Keratinocyte (primary cell): ENCODE results near the gene DSTYK. TPM values are rescaled to one million over a fixed set of nuclear protein-coding genes. Genes with fewer than 3 reads are reported as not detected.

Experiments
- DNase-seq: peaks from one replicate; pipeline ENCODE4 v3.0.0-alpha.2; 2011; ENCODE audit warnings: low read depth, missing footprints, low spot score
- FAIRE-seq: peaks from 2 replicates; lab custom pipeline; 2011; peaks lifted over from hg19 to GRCh38; lab: Jason Lieb, UNC
- H2AFZ ChIP-seq: 2 replicates; pipeline ENCODE4 v1.6.0; 2012; ENCODE audit warnings: low read length, control low read depth, inconsistent platforms; ENCODE audit not compliant: control insufficient read depth
- H3K27ac ChIP-seq: 2 replicates; pipeline ENCODE4 v1.5.1; 2011; ENCODE audit warnings: low read length; ENCODE audit not compliant: control insufficient read depth, insufficient read depth
- H3K27me3 ChIP-seq: 3 replicates; pipeline ENCODE4 v1.6.0; 2011; ENCODE audit warnings: low read length; ENCODE audit not compliant: control insufficient read depth, insufficient read depth; ENCODE audit errors: extremely low read depth
- H3K36me3 ChIP-seq, 2 experiments: 2 replicates in 1 of 2; 3 replicates in 1 of 2; pipeline ENCODE4 v1.5.1; 2011; ENCODE audit warnings: low read length in 2 of 2, mild to moderate bottlenecking in 1 of 2; ENCODE audit not compliant: control insufficient read depth in 2 of 2, insufficient read depth in 2 of 2; ENCODE audit errors: extremely low read depth in 1 of 2
- H3K4me1 ChIP-seq: 3 replicates; pipeline ENCODE4 v1.5.1; 2011; ENCODE audit warnings: low read length; ENCODE audit not compliant: control insufficient read depth, insufficient read depth; ENCODE audit errors: extremely low read depth
- H3K4me2 ChIP-seq: 3 replicates; pipeline ENCODE4 v1.6.0; 2011; ENCODE audit warnings: low read depth, low read length; ENCODE audit not compliant: control insufficient read depth, insufficient read depth; ENCODE audit errors: extremely low read depth
- H3K4me3 ChIP-seq, 3 experiments: fragments of 200-600 bp in 1 of 3; sonication (generic) in 1 of 3; 2 replicates in 2 of 3; 3 replicates in 1 of 3; pipeline ENCODE4 v1.5.1; 2011 to 2016; ENCODE audit warnings: low read length in 3 of 3, mild to moderate bottlenecking in 3 of 3, control low read depth in 2 of 3, inconsistent platforms in 1 of 3, low read depth in 1 of 3, mixed read lengths in 1 of 3, mixed run types in 1 of 3, moderate library complexity in 1 of 3; ENCODE audit not compliant: control insufficient read depth in 2 of 3, insufficient read depth in 2 of 3; ENCODE audit errors: extremely low read depth in 1 of 3
- H3K79me2 ChIP-seq: 2 replicates; pipeline ENCODE4 v1.6.0; 2012; ENCODE audit warnings: low read length; ENCODE audit not compliant: control insufficient read depth, insufficient read depth
- H3K9ac ChIP-seq: 3 replicates; pipeline ENCODE4 v1.6.0; 2011; ENCODE audit warnings: low read length; ENCODE audit not compliant: control insufficient read depth, insufficient read depth; ENCODE audit errors: extremely low read depth
- H3K9me1 ChIP-seq: 3 replicates; pipeline ENCODE4 v1.6.0; 2011; ENCODE audit warnings: low read length; ENCODE audit not compliant: control insufficient read depth, insufficient read depth; ENCODE audit errors: extremely low read depth
- H3K9me3 ChIP-seq: 2 replicates; pipeline ENCODE4 v1.5.1; 2012; ENCODE audit warnings: low read depth, low read length; ENCODE audit not compliant: control insufficient read depth
- H4K20me1 ChIP-seq: 3 replicates; pipeline ENCODE4 v1.6.0; 2011; ENCODE audit warnings: low read length; ENCODE audit not compliant: control insufficient read depth, insufficient read depth; ENCODE audit errors: extremely low read depth
- EZH2 ChIP-seq: IDR thresholded peaks from one replicate; pipeline ENCODE4 v1.6.1; 2012; ENCODE audit warnings: inconsistent platforms, mild to moderate bottlenecking, low read length, moderate library complexity
- dilution Hi-C: fragments of 300-500 bp; cut with MboI; formaldehyde crosslinking; loops from one replicate; pipeline ENCODE4 v1.7.0; 2020; ENCODE audit warnings: low sequenced_read_pairs; ENCODE audit not compliant: extremely low pct_ligation_motif_present
- polyA plus RNA-seq, 5 experiments: library from polyadenylated mRNA; depleted of rRNA in 3 of 5; stranded (reverse) in 3 of 5; stranded (forward) in 1 of 5; unstranded in 1 of 5; fragments of >200 nt; gene quantifications; 1 replicate in 1 of 5; 2 replicates in 3 of 5; 3 replicates in 1 of 5; pipeline versions ENCODE4 v1.2.1 to v1.2.3, GENCODE V29; 2011 to 2012; ENCODE audit warnings: missing spikeins in 2 of 5, low read depth in 1 of 5, low replicate concordance in 1 of 5
- TF ChIP-seq, protein P1 (sequence below), 3 experiments: IDR thresholded peaks in 1 of 3; conservative IDR thresholded peaks in 1 of 3; optimal IDR thresholded peaks in 1 of 3; 2 replicates in 2 of 3; 3 replicates in 1 of 3; pipeline versions ENCODE3 to v1.5.1; 2011; ENCODE audit warnings: low read length in 3 of 3, mild to moderate bottlenecking in 3 of 3, moderate library complexity in 2 of 3, control low read depth in 1 of 3, inconsistent platforms in 1 of 3; ENCODE audit not compliant: insufficient read depth in 2 of 3; ENCODE audit errors: extremely low read depth in 1 of 3

The DSTYK gene
- polyA plus RNA-seq, 1 donor (not counting 4 experiments of a cell fraction or from before 2014, with no cell fraction given) = 7.6 TPM

DNA sequence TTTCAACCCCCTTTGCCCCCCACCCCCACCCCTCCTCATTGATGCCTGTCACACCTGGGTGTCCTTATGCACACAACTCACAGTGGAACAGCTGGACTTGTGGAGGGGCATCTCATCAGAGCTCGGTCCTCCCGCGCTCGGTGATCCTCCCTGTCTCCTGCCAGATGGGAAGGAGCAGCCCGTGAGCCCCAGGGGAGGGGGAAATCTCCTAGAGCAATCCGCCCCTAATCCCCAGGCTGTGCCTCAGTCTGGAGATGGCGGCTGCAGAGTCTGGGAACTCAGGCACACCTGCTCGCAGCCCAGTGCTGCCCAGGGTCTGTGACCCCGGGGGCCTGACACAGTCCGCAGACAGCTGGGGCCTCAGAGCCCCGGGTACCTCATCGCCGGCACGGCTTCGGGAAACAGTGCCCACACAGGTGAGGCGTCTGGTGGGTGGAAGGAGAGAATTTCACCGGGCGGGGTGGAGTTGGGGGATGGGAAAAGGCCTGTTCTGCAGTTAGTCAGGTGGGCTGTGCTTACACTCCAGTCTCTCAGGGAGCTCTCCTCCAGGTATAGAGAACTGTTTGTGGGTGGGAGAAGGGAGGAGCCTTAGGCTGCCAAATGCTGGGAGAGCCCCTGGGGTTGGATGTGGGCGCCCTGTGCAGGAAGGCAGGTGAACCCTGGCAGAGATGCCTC, 45.6 kb upstream of the DSTYK start:
- no peak overlapping the region for H3K9ac ChIP-seq
- H2AFZ ChIP-seq = no peak overlapping the region
- no peak for TF ChIP-seq EZH2
- TF ChIP-seq, protein P1, sequence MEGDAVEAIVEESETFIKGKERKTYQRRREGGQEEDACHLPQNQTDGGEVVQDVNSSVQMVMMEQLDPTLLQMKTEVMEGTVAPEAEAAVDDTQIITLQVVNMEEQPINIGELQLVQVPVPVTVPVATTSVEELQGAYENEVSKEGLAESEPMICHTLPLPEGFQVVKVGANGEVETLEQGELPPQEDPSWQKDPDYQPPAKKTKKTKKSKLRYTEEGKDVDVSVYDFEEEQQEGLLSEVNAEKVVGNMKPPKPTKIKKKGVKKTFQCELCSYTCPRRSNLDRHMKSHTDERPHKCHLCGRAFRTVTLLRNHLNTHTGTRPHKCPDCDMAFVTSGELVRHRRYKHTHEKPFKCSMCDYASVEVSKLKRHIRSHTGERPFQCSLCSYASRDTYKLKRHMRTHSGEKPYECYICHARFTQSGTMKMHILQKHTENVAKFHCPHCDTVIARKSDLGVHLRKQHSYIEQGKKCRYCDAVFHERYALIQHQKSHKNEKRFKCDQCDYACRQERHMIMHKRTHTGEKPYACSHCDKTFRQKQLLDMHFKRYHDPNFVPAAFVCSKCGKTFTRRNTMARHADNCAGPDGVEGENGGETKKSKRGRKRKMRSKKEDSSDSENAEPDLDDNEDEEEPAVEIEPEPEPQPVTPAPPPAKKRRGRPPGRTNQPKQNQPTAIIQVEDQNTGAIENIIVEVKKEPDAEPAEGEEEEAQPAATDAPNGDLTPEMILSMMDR (optimal IDR thresholded peaks at IDR 0.05 in 1 of 3, IDR thresholded peaks at IDR 0.05 in 1 of 3, conservative IDR thresholded peaks at IDR 0.05 in 1 of 3; ENCODE audit: extremely low read depth in 1 of 3, insufficient read depth in 2 of 3, low read length in 3 of 3) = no peak
- H3K36me3 ChIP-seq = no peaks in the 10 kb centered on the region
- no peak overlapping the region for H3K4me3 ChIP-seq
- H4K20me1 ChIP-seq = peaks cover 4% of the 10 kb centered on the region
- H3K4me1 ChIP-seq = peaks cover 24% of the 10 kb centered on the region
- no peaks in the 10 kb centered on the region for H3K9me3 ChIP-seq
- no peak for FAIRE-seq
- dilution Hi-C loops = no loop called here
- no peak for DNase-seq
- no peaks in the 10 kb centered on the region for H3K27me3 ChIP-seq
- no peak overlapping the region for H3K27ac ChIP-seq
- H3K4me2 ChIP-seq = no peak overlapping the region
- no peaks in the 10 kb centered on the region for H3K9me1 ChIP-seq
- no peaks in the 10 kb centered on the region for H3K79me2 ChIP-seq

DNA sequence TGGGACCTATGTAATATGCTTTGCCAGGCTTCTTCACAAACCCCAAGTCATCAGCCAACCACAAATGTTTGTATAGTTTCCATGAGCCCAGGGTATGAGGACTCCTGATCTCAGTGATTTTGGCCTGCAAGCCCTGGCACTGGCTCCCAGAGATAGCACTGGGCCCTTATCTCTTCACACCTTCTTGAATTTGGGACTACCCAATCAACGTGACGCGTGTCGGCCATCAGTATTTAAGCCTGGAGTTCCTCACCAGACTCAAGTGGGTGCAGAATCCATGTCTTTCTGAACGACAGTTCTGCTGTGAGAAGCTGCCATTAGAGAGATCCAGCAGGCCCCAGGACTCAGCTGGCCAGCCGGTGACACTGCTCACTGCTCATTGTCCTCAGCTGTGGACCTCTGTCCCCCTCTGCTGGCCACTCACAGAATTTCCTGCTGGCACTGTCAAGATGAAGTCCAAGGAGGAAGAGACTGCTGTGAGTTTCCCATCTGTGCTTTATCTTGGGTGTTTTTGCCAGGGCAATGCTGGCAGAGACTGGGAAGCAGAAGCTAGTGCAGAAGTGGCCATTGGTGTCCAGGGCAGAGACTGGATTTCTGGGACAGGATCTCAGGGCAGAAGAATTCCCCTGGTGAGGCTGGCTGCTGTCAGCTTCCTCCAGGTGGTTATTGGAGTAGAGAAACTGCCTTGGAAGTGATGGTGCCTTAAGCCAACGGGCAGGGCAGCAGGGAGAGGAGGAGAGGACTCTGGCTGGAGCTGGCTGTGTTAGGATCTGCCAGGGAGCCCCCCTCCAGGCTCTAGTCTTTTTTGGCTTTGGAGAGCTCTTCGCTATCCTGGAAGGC, 44.7 kb upstream of the DSTYK start:
- no peak overlapping the region for H2AFZ ChIP-seq
- no peak overlapping the region for H3K27ac ChIP-seq
- peak; percentile 81 for FAIRE-seq

More for the DNA sequence above, 44.7 kb upstream of the DSTYK start:
- H3K36me3 ChIP-seq = no peaks in the 10 kb centered on the region
- no peaks in the 10 kb centered on the region for H3K27me3 ChIP-seq
- no peak overlapping the region for H3K9ac ChIP-seq
- H3K4me2 ChIP-seq = no peak overlapping the region
- no peak for DNase-seq
- dilution Hi-C loops = no loop called here
- no peak overlapping the region for H3K4me3 ChIP-seq
- no peaks in the 10 kb centered on the region for H3K79me2 ChIP-seq
- no peaks in the 10 kb centered on the region for H3K9me1 ChIP-seq
- TF ChIP-seq, protein P1 (optimal IDR thresholded peaks at IDR 0.05 in 1 of 3, IDR thresholded peaks at IDR 0.05 in 1 of 3, conservative IDR thresholded peaks at IDR 0.05 in 1 of 3; ENCODE audit: extremely low read depth in 1 of 3, insufficient read depth in 2 of 3, low read length in 3 of 3) = peak; percentile 93 to 98 (median 97)
- TF ChIP-seq EZH2 = no peak
- peaks cover 20% of the 10 kb centered on the region for H3K4me1 ChIP-seq
- no peaks in the 10 kb centered on the region for H3K9me3 ChIP-seq
- H4K20me1 ChIP-seq = peaks cover 4% of the 10 kb centered on the region
